NCI-H128 (cell line): ENCODE data around the gene TATDN2.
A peak's percentile ranks its signal among the peaks of the same experiment; 100 is the strongest.

Experiments used
- DNase-seq: peaks from one replicate; lab custom pipeline; 2025; ENCODE audit not compliant: unreplicated experiment; lab: John Stamatoyannopoulos, UW

Gene TATDN2, protein sequence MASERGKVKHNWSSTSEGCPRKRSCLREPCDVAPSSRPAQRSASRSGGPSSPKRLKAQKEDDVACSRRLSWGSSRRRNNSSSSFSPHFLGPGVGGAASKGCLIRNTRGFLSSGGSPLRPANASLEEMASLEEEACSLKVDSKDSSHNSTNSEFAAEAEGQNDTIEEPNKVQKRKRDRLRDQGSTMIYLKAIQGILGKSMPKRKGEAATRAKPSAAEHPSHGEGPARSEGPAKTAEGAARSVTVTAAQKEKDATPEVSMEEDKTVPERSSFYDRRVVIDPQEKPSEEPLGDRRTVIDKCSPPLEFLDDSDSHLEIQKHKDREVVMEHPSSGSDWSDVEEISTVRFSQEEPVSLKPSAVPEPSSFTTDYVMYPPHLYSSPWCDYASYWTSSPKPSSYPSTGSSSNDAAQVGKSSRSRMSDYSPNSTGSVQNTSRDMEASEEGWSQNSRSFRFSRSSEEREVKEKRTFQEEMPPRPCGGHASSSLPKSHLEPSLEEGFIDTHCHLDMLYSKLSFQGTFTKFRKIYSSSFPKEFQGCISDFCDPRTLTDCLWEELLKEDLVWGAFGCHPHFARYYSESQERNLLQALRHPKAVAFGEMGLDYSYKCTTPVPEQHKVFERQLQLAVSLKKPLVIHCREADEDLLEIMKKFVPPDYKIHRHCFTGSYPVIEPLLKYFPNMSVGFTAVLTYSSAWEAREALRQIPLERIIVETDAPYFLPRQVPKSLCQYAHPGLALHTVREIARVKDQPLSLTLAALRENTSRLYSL

DNA sequence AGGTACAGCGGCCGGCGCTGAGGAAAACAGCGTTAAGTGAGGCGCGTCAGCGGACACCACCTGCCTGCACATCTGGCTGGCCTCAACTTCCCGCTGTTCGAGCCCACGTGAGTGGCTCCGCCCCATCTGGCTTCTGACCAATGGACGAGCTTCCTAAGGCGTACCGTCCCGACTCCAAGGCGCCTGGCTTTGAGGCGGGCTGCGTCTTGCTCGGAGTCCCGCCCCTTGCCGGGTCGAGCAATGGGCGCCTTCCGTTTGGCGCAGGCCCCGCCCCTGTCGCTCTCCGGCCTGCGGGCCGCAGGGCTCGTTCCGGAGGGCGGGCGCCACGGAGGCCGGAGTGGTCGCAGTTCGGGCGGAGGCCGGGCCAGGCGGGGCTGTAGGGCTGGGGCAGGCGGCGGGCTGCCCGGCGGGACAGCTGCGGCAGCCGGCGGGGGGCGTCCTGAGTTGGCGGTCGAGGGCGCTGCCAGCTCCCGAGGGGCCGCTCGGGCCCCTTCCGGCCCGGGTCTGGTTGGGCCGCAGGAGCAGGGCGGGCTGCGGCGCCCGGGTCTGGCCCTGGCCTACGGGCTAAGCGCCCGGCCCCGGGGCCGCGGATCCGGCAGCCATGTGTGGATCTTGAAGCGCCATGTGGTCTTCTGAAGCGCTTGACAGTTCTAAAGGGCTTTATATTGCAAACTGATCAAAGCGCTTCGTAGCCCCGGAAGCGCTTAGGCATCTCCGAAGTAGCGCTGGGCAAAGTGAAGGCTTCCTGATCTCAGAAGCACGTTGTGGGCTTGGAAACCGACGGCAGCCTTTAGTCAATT lies at the start of gene TATDN2:
Gene TATDN2, plus strand, starts transcription at position 276 of the 800 bp plus-strand sequence. CDS start 742 bp downstream, outside the sequence.
- peak; percentile 86 for DNase-seq

DNA sequence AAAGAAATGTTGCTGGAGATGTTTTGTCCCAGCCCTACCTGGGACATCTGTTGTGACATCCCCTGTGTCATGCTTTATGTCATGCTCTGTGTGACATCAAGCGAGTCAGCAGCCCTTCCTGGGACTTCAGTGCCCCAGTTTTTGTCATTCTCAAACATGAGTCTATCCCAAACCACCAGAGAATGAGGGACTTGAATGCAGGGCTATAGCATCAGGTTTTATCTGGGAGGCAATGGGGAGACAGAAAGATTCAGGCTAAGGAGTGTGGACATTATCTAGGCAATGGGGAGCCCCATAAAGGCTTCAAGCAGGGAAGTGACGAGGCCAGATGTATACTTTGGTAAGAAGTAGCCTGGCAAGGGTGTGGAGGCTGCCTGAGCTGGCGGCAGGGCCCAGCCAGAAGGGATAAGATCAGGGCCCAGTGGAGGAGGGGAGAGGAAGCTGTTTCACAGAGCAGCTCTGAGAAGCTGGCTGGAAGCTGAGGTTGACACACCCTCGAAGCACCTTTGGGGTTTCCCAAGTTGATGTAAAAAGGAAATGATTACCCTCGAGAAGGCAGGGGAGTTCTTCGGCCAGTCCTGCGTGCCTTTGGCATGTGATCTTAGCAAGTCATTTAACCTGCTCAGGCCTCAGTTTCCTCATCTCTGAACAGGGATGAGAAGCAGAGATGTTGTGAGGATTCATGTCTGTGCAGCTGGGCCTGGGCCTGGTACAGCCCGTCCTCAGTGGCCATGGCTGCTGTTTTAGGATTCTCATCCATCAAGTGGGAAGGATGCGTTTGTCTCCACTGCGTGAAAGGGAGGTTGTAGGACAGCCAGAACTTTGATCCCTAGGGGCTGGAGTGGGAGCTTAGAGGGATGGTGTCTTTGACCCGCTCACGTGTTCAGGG lies 49.3 kb upstream of the TATDN2 start:
- DNase-seq, result no peak

DNA sequence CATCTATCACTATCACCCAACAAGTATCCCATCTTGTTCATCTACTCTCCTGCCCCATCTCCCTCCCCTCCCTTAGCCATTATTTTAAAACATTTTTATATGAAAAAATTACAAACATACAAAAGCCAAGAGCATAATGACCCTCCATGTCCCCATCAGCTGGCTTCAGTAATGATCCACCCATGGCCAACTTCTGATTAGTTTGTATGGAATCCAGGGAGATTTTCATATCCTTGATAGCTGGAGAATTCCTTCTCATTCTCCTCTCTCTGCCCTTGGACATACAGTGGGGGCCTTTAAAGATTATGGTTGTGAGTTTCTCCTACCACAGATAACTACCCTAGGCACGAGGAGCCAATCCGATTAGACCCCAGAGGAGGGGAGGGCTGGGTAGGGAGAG lies 43.3 kb upstream of the TATDN2 start:
- DNase-seq, result no peak

DNA sequence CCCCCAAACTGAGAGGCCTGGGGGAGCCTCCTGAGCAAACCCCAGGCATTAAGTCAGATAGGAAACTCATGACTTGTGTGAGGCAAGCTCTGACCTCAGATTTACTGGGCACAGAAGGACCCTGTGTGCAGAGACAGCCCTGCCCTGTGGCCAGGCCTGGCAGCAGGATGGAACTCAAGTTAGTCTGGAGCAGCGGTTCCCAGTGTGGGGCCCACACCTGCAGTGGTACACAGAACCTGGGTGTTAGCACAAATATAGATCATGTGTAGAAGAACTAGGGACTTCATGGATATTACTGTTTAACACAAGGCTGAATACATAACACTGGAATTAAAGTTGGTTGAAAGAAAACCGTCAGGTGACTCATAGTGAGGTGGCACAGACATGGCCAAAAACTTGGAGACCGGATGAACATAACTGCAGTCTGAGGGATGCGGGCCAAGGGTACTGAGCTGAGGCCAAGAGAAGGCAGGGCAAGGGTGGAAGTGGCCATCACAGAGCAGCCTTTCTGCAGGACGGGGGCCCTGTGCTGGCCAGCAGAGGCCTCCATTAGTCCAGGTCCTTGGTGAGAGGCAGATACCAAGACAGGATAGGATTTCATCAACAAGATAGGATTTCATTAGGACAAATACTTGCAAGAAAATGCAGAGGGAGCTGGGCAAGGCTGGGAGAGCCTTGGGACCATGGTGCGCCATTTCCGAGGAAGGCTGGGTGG lies 42.7 kb upstream of the TATDN2 start:
- DNase-seq, result no peak

DNA sequence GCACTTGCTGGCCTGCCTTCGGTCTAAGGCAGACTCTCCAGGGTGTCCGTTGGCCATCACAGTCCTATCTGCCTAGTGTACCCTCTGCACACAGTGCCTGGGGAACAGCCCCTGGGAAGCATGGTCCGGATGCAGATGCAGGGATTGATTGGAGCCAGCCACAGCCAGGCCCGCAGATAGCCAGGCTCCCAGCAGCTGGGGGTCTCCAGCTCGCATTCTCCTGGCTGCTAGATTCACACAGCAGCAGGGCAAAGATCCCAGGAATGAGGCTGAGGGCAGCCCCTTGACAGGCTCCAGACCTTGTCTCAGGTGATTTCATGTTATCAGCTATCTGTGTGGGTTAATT lies 42.1 kb upstream of the TATDN2 start:
- DNase-seq, result no peak

DNA sequence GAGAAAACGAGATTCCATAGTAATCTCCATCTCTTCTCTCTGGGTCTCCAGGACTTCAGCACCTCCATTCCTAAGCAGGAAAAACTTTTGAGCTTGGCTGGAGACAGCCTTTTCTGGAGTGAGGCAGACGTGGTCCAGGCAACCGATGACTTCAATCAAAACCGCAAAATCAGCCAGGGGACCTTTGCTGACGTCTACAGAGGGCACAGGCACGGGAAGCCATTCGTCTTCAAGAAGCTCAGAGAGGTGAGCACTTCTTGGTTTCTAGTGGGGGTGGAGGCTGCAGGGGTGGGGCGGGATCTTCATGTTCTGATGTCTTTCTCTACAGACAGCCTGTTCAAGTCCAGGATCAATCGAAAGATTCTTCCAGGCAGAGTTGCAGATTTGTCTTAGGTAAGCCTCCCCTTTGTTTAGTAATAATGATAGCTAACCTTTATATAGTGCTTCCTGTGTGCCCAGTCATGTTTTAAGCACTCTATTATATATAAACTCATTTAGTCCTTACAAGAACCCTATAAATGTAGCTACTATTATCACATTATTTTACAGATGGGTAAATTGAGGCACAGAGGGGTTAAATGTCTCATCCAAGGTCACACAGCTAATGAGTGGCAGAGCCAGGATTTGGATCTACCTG lies 35.0 kb upstream of the TATDN2 start:
- no peak for DNase-seq

DNA sequence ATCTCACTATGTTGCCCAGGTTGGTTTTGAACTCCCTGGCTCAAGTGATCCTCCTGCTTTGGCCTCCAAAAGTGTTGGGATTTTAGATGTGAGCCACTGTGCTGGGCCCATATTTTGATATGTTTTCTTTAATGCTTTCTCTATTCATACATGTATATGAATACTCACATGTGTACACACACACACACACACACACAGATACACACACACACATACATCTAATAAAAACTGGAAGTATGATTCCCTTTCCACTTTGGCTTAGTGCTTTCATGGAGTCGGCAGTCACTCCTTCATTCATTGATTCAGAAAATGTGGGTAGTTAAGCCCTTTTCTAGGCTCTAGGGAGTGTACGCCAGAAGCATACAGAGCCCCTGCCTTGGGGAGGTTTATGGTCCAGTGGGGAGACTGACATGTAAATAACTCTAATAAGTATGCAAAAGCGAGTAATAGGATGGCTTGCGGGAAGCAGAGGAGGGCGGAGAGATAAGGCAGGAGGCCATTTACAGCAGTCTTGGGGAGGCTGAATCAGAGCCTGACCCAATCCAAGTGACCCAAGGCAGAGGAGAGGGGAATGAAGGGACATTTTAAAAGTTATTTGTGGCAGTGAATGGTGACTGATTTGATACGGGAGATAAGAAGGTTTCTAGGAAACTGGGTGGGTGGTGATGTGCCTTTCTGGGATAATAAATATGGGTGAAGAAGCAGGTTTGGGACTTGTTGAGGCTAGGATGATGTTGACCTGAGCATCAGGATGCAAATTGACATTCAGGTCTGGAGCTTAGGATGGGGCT lies 32.5 kb upstream of the TATDN2 start:
- no peak for DNase-seq

DNA sequence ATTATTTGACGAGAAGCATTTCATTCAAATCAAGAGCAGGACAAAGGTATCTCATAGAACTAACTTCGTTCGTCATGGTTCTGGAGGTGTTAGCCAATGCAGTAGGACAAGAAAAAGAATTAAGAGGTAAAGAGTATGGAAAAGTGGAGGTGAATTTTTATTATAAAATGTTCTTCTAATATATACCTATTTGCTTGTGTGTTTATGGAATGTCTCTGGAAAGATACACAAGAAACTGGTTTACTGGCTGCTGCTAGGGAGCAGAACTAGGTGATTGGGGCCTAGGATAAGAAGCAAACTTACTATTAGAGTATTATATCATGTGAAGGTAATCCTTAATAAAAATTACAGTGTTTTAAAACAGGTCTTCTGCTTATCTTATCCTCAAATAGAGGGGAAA lies 30.9 kb upstream of the TATDN2 start:
- no peak for DNase-seq

DNA sequence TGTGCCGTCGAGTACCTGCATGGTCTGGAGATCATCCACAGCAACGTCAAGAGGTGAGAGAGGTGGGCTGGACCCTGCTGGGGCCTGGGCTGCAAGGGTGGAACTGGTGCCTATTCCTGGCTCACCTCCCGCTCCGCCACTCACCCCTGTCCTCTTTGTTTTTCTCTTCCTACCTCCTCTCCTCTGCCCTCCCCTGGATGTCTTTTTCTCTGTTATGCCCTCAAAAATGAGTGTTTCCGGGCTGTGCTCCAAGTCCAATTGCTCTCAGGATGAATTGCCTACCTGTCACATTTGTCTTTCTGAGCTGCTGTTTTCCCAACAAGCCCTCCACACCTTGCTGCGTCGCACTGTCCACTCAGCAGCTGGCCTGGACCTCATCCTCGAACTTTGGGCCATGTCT lies 28.5 kb upstream of the TATDN2 start:
- no peak for DNase-seq

DNA sequence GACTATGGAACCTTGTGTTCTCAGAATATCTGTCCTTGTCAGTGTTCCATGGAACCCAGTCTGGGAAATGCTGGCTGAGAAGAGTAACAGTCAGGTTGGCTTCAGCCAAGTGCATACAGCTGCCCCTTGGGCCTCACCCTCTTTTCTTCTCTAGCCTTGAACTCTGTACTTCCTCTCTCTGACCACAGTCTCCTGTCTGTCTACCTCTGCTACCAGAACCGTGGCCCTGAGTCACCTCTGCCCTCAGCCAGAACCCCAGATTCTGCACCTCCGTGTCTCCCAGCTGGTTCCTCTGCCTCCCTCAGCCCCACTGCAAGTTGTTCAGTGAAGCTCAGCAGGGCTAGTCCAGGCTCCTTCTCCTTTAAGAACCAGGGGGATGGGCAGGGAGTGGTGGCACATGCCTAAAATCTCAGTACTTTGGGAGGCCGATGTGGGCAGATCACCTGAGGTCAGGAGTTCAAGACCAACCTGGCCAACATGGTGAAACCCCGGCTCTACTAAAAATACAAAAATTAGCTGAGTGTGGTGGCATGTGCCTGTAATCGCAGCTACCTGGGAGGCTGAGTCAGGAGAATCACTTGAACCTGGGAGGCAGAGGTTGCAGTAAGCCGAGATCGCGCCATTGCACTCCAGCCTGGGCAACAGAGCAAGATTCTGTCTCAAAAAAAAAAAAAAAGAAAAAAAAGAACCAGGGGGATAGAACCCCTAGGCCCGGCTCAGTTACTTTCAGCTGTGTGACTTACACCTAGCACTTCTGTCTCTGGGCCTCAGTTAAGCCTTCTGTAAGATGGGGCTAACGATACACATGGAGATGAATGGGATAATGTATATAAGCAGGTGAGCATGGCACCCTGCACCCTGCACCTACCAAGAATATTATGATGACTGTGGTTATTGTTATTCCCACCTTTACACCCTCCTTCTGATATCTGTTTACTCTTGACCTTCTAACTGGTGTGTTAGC lies 24.3 kb upstream of the TATDN2 start:
- DNase-seq, result no peak

DNA sequence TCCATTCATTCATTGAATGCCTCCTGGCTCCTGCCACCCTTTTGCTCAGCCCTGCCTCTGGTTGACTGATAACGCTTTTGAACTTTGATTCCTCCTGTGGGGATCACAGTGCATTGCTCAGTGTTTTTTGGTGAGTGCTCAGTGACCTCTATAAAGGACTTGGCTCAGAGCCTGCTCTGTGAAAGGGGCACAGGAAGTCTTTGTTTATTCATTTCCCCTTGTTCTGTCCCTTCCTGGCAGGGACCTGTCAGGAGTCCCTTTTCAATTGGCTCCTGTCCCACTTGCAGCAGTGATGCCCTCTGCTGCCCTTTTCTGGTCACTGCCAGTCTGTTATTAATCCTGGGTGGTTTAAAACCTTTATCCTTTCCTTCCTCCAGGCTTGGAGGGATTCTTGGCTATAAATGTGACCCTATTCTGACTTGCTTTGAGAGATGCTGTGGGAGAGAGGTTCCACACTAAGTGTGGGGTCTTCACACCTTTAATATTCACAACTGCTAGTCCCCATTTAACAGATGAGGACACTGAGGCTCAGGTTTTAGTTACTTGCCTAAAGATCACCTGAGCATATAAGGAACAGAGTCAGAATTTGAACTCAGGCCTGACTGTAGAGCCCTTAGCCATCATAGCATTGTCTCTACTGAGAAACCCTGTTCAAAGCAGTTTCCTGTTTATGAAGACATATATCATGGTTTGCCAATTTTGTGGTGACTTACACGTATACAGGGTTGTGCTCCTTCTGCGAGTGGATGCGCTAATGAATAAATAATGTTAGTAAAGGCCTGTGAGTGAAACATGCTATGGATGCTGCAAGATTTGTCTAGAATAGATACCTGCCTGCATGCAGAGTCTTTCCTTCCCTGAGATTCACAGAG lies 23.2 kb upstream of the TATDN2 start:
- no peak for DNase-seq

DNA sequence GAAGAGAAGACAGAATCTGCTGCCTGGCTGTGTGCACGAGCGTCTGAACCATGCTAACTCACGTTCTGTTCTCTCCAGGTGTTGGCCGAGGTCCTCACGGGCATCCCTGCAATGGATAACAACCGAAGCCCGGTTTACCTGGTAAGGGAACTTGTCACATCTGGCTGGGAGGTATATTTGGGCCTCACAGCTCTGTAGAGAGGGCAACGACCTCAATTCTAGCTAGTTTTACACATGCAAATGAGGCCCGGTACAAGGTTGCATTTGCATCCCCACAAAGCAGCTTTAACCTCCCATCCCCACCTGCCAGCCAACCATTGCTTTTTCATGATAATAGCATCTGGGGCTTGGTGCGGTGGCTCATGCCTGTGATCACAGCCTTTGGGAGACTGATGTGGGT lies 22.0 kb upstream of the TATDN2 start:
- no peak for DNase-seq

DNA sequence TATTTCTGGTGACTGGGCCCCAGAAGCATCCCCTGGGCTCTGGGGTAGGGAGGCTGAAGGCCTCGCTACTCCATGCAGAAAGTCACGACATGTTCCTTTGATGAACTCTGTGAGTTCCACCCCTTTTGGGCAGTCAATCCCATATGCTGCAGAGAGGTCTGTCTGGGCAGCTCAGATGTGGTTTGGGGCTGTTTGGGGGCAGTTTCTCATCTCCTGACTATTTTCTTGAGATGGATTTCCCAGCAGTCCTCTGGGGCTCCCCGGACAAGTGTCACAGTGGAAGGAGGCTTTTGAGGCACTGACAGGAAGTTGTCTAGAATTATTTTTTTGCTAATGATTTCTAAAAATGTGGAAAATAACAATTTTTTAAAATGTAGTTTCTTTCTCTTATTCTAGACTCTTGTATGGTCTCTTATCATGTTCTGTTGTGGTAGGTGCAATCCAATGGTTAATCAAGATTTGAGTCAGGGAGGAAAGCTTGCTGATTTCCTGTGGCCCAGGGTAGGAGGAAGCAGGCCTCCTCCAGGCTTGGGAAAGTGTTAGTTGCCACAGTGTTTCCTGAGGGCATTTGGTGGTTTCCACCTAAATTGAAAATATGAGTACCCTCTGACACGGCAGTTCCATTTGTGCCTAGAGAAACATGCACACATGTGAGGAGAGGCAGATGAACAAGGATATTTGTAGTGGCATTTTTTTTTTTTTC lies 19.9 kb upstream of the TATDN2 start:
- DNase-seq, result no peak

DNA sequence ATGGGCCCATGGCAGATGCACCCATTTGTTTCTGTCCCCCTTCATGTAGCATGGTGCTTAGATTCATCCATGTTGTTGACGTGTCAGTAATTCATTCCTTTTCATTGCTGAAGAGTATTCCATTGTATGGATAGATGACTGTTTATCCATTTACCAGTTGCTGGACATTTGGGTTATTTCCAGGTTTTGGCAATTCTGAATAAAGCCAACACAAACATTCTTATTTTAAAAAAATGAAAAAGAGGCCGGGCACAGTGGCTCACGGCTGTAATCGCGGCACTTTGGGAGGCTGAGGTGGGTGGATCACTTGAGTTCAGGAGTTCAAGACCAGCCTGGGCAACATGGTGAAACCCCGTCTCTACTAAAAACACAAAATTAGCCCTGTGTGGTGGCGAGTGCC lies 18.7 kb upstream of the TATDN2 start:
- DNase-seq, result no peak

DNA sequence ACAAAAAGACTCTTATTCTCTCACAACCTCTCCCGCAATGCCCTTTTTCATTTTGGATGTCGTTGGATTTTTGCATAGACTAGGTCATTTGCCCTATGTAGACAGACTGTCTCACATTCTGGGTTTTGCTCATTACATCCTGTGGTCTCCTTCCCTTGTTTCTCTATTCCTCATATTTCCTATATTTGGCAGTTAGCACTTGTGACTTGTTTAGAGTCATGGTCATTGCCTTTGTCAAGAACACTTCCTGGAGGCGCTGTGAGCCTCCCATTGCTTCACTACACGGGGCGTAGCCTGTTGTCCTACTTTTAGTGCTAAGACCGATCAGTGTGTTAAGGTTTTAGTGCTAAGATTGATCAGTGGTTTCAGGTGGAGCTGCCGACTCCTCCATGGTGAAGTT lies 16.1 kb upstream of the TATDN2 start:
- no peak for DNase-seq

DNA sequence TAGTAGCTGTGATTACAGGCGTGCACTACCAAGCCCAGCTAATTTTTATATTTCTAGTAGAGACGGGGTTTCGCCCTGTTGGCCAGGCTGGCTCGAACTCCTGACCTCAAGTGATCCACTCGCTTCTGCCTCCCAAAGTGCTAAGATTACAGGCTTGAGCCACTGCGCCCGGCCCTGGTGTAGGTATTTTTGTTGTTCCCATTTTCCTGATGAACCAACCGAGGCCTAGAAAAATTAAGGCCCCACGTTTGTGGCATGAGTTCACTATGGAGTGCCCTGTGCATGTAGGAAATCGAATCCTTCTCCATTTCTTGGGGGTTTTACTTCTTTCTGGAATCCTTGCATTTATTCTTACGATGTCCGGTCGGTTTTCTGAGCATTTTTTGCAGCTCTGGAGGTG lies 14.3 kb upstream of the TATDN2 start:
- no peak for DNase-seq
